T-helper 2 cell (primary cell): ENCODE measurements around the gene CAMP.

Experiments
- DNase-seq, 5 experiments: peaks; one replicate each; pipeline versions ENCODE4 v3.0.0 to v3.0.0-alpha.2; 2012 to 2022

CAMP gene

DNA sequence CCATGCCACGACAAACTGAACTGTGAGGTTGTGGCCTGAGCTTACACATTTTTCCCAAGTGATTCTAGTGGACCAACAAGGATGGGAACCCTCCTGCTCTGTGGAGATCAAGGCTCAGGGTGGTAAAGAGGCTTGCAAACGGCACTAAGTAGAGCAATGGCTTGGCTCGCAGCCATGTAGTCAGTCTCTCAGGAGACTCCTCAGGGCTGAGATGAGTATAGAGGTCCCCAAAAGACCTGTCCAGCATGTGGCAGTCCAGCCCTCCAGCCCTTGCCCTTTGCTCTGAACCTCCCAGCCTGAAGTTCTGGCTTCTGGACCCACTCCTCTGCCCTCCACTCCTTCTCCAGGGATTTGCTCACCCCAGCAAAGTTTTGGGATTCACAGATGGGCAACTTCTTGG lies 8.3 kb upstream of the CAMP start:
- no peak for DNase-seq

GRCh38 chr3:48215466-48215865 lies 7.8 kb upstream of the CAMP start:
- no peak for DNase-seq

DNA sequence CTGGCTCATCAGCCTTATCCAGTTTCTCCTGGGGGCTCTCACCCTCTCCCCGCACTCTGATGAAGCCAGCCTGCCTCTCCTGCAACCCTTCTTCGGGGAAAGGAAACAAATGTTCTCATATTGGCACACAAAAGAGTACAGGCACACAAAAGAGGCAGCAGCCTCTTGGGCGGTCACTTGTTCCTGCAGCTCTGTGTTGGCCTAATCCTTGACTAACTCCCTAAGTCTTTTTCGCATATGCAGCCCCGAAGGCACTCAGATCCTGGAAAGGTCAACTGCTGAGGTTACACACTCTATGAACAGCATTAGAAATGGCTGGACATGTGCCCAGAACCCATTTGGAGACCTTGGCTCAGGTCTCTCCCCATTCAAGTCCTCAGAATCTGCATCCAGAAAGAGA lies 7.4 kb upstream of the CAMP start:
- no peak for DNase-seq

- DNase-seq: no peak
Measured at GRCh38 chr3:48217449-48217848, 5.8 kb upstream of the CAMP start.

DNA sequence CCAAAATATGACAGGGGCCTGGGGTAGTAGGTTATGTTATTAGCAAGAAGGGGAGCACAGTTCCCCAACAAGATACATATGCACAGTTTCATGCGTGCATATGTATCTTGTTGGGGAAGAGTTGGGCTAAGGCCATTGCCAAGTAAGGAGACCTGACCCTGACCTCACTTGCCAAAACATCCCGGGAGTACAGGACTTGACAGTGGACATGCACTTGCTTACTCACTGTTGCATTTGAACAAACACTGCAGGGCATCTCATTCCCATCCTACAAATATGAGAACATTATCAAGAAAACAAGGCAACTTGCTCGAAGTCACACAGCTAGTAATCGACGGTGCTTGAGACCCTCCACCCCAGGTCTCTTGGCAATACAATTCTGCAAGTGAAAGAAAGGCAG lies 4.8 kb upstream of the CAMP start:
- no peak for DNase-seq

DNA sequence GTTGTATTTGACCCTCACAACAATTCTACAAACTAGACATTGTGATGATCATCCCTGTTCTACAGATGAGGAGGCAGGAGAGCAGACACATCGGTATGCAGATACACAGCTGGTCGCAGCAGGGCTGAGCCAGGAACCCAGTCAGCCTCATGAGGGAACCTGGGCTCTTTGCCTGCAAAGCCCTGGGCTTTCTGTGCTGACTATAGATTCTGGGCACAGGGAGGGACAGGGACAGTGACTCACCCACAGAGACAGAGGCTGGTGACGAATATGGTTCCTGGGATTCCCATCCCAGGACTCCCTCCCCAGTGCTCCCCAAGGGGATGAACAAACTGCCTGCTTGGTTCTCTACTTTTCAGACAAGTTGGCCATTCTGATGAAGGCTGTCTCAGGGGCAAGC lies 3.8 kb upstream of the CAMP start:
- no peak for DNase-seq

DNA sequence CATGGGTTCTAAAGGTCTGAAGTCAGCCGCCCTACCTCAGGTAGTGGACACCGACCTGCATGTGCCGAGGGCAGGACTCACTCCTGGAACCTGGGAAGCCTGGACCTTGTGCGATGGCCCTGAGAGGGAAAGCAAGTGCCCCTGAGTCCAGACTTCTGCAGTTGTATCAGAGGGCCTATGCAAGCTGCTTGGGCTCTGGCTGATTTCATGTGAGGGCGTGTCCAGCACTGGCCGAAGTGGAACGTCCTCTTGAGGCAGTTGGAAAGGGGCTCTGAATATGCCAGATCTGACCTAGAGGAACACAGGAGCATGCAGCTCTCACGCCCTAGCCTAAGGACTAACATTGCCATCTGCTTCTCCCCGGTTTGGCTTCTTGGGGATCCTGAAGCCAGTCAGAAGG lies 2.5 kb upstream of the CAMP start:
- no peak for DNase-seq

DNA sequence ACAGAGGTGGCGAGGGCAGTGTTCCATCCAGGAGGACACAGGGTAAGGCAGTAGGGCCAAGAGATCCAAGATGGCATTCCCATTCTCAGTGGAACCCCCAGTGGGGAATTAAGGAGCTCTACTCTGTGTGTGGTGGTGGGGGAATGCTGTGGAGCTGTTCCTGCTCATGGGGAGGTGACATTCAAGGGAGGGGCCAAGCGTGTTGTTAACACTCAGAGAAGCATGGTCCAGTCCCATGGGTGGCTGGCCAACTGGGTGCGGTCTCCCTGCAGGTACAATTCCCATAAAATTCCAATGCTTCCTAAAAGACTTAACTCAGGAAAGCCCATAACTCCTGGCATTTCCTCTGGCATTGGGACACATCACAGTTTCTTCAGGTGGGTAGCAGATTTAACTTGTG lies 2.3 kb downstream of the CAMP start:
- DNase-seq: no peak

DNA sequence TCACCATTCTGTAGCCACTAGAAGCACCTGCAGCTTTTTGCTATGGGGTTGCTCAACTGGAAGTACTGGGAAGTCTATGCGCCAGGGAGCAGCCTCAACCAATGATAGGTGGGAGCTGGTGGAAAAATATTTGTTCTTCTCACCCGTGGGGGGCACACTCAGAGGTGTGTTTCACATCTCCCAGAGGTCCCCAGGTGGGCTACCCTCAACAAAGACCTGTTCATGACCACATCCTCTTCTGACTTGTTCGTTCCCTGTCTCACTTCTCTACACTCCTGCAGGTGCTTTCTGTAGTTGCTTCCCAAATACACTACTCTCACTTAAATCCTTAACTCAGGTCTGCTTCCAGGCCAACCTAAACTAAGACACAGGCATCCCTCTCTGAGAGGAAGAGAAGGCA lies 3.6 kb downstream of the CAMP start:
- DNase-seq: no peak

GRCh38 chr3:48232232-48232631 lies 8.9 kb downstream of the CAMP start:
- no peak for DNase-seq

DNA sequence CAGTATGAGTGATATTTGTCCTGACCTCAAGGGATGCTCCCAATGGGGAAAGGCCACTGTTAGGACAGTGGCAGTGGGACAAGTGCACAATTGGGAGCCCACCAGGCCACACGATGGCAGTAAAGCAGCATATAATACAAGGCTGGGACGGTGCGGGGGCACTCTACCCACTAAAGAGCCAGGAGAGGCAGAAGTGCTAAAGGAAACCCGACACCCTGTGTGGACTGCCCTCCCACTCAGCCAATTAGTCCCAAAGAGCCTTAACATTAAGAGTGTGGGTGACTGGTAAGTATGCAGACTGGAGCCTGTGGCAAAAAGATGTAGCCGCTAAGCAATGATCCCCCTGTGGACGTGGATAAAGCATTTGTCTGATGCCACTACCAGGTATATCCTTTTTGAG lies 9.4 kb downstream of the CAMP start:
- peak in 4 of 5 experiments; percentile 23 to 64 (median 27) for DNase-seq

- no peak for DNase-seq
Measured at GRCh38 chr3:48233542-48233941, 10.2 kb downstream of the CAMP start.

GRCh38 chr3:48236531-48236930 lies 13.2 kb downstream of the CAMP start:
- DNase-seq: no peak

GRCh38 chr3:48238531-48239085 lies 15.3 kb downstream of the CAMP start:
- no peak for DNase-seq

DNA sequence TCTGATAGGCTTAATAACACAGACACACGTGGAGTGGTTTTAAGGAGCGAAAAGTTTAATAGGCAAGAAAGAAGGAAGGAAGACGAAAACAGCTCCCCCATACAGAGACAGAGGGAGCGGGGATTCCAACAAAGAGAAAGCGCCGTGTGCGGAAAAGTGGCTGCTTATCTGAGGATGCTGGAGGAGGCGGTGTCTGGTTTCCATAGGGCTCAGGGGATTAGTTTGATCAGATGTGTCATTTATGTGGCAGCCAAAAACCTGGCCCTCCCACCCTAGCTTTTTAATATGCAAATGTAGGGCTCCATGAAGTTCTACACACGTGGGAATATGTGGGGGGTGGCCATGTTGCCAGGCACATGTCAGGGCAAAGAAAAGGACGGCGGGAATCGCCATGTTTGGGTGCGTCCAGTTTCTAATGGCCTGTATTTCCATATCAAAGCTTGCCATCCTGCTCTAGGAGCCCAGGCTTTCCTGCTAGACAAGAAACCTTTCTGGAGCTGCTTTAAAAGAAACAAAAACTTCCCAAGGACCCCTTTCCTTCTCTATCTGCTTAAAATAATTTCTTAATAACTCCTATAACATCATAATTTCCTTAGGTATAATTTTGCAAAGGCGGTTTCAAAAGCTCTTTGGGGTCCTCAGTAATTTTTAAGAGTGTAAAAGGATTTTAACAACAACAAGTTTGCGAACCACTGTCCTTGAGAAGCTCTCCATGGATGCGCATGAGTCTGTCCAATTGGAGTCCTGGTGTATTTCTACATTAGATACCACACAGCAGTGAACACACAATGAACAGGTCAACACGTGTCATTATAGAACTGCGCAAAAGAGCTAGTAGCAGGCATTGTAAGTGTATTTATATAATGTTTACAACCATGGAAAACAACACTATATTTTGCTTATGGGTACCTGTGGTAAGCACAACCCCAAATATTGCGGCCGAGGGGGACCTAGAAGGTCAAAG lies 17.0 kb downstream of the CAMP start:
- DNase-seq: no peak

- DNase-seq: peak in 1 of 5 experiments; percentile 38
Measured at GRCh38 chr3:48241796-48242455, 18.6 kb downstream of the CAMP start.

DNA sequence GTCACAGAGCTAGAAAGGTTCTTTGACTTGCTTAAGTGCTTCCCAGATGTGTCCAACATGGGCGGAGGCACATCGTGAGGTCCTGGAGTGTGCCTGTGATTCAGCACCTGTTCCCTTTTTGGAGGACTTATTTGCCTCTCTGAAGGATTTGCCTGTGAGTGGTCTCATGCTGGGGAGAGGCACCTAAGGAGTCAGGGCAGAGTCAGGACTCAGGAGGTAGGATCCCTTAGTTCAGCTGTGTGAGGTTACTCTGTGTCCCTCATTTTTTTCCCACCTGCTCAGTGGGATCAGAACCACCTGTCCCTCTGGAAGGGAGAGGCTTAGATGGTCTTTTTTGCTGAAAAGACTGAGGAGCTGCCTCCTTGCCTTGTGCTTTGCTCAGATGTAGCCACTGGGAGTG lies 20.6 kb downstream of the CAMP start:
- DNase-seq: no peak

GRCh38 chr3:48244461-48244860 lies 21.2 kb downstream of the CAMP start:
- no peak for DNase-seq

- no peak for DNase-seq
Measured at GRCh38 chr3:48245136-48245535, 21.8 kb downstream of the CAMP start.

GRCh38 chr3:48247401-48247811 lies 24.1 kb downstream of the CAMP start:
- no peak for DNase-seq

DNA sequence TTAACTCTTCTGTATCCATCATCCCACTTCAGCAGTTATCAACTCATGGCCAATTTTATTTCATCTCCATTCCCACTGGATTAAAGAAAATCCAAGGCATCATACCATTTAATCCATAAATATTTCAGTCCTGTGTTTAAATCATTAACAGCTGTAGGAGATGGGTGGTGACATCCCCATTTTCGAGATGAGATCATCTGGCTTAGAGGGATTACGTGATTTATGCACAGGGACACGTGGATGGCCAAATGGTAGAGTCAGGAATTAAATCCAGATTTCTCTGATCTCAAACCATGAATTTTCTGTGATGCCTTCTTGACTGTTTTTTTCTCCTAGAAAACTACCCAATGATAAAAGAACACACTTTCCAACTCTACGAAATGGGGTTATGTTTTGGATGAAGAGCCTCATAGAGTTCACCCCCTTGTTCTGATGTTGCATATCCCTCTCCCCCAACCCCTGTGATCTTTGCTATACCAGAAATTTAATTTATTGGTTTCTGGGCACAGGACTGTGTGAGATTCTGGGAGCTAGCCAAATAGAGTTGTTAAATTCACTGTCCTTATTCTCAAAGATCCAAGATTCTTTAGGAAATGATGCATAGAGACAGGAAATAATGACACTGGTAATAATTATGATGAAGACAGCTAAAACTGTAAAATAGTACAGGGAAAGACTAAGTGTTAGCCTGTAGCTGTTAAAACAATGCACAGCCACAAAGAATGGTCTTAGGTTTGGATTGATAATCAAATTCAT lies 25.0 kb downstream of the CAMP start:
- DNase-seq: no peak

DNA sequence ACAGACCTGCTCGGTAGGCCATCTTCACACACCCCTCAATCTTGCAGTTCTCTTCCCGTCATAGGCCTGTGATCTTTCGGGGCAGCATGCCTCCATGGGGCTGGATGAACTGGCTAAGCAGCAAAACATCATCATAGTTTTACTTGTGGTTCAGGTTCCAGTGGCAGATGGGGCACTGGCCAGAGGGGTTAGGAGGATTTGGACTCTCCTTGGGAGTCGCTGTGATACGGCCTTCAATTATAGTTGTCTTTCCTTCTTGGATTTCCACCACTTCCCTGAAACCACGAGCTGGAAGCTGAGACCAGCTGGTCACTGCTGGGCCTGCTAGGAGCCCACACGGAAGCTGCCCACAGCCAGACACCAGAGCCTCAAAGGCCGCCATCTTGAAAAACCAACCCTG lies 33.3 kb downstream of the CAMP start:
- DNase-seq: no peak

DNA sequence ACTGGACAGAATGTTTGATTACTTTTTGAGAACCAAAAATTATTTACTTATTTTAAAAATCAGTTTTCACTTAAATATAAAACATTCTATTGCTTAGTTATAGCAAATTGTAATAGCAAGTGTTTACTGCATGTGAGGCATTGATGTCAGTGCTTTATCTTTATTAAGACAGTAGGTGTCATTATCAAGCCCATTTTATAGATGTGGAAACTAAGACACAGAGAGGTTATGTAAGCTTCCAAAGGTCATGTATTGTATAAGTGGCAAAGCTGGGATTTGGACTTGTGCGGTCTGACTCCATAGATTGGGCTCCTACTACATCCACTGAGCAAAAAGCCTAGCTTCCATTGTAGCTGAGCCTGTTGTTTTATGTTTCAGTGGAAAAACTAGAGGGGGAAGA lies 35.2 kb downstream of the CAMP start:
- no peak for DNase-seq
